Testis (tissue), 3 donors: ENCODE data around the gene MACROD2. TPM values are rescaled to one million over a fixed set of nuclear protein-coding genes. Genes with fewer than 3 reads are reported as not detected.

Source experiments
- DNase-seq: peaks from one replicate; pipeline ENCODE4 v3.0.0-alpha.2; 2019
- H3K27ac ChIP-seq, 2 donors: fragments of 200-600 bp; sonication (generic); one replicate each; pipeline ENCODE4 v1.5.1; 2019
- H3K27me3 ChIP-seq: fragments of 200-600 bp; sonication (generic); one replicate; pipeline ENCODE4 v1.5.1; 2019
- H3K36me3 ChIP-seq: fragments of 200-600 bp; sonication (generic); one replicate; pipeline ENCODE4 v1.5.1; 2017; ENCODE audit warnings: low read depth; ENCODE audit errors: missing control alignments
- H3K4me1 ChIP-seq: fragments of 200-600 bp; sonication (generic); one replicate; pipeline ENCODE4 v1.5.1; 2019
- H3K4me3 ChIP-seq, 2 donors: fragments of 200-600 bp; sonication (generic); one replicate each; pipeline ENCODE4 v1.5.1; 2017 to 2019
- H3K9me3 ChIP-seq: fragments of 200-600 bp; sonication (generic); one replicate; pipeline ENCODE4 v1.5.1; 2017
- POLR2A ChIP-seq: fragments of 450-650 bp; IDR thresholded peaks from one replicate; pipeline ENCODE4 v1.6.1; 2017; ENCODE audit warnings: antibody characterized with exemption, mild to moderate bottlenecking, moderate library complexity
- WGBS, 2 donors: methylation state at CpG; one replicate each; pipeline ENCODE4 v1.1.5; 2018; 5-methylcytosine and 5-hydroxymethylcytosine counted together
- intact Hi-C: fragments of 100-400 bp; cut with DNase I; formaldehyde crosslinking; loops from one replicate; pipeline ENCODE4 v1.15.1; 2023; ENCODE audit warnings: low total_unique reads
- polyA plus RNA-seq: library from polyadenylated mRNA; stranded (reverse); fragments of 350-450 nt; fragmentation: Illumina TruSeq; extraction: RNeasy Lipid Tissue Mini Kit (QIAGEN cat#74804); gene quantifications from one replicate; pipeline ENCODE4 v1.2.3, GENCODE V29; 2014; ENCODE audit warnings: low read depth, low replicate concordance; ENCODE audit not compliant: insufficient read depth
- total RNA-seq, 2 donors: library from RNA; depleted of rRNA; stranded (reverse); fragments of >200 nt; gene quantifications; one replicate each; pipeline ENCODE4 v1.2.3, GENCODE V29; 2016
- TF ChIP-seq, protein P1 (sequence below), 3 experiments: fragments of 450-650 bp in 2 of 3; fragments of 200-600 bp in 1 of 3; sonication (generic) in 1 of 3; IDR thresholded peaks; one replicate each; pipeline ENCODE4 v1.5.1; 2016 to 2019; ENCODE audit warnings: antibody characterized with exemption in 3 of 3, mild to moderate bottlenecking in 2 of 3, moderate library complexity in 1 of 3

Gene MACROD2
- total and polyA plus RNA-seq, 3 donors from 2014 or later = 12.6 to 20.6 (median 16.8) TPM

DNA sequence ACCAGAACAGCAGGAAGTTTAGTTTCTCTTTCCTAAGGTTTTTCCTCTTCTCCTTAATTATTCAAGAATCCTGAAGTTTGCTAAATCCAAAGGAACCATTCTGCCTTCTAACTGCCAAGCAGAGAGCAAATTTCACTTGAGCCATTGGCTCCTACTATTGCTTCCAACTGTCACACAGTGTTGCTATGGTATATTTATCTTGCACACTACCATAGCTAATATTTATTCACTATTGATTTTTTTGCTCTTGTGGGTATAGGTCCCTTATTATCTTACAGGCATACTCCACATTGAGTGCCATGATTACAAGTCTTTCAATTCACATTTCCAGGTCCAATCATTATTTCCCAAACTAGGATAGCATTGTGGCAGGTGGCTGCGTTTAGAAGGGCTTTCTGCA, 608.8 kb downstream of the MACROD2 start:
- Histone ChIP-seq H3K27ac (no peak overlapping the region), H3K4me3 (no peak overlapping the region), H3K4me1 (no peaks in the 10 kb centered on the region), H3K36me3 (no peaks in the 10 kb centered on the region), H3K27me3 (no peaks in the 10 kb centered on the region), H3K9me3 (no peaks in the 10 kb centered on the region)
- DNase-seq = no peak
- 94 to 97% methylated on average over 1 of the region's 1 CpG for WGBS, 2 donors
- intact Hi-C loops = no loop called here
- TF ChIP-seq, protein P1, sequence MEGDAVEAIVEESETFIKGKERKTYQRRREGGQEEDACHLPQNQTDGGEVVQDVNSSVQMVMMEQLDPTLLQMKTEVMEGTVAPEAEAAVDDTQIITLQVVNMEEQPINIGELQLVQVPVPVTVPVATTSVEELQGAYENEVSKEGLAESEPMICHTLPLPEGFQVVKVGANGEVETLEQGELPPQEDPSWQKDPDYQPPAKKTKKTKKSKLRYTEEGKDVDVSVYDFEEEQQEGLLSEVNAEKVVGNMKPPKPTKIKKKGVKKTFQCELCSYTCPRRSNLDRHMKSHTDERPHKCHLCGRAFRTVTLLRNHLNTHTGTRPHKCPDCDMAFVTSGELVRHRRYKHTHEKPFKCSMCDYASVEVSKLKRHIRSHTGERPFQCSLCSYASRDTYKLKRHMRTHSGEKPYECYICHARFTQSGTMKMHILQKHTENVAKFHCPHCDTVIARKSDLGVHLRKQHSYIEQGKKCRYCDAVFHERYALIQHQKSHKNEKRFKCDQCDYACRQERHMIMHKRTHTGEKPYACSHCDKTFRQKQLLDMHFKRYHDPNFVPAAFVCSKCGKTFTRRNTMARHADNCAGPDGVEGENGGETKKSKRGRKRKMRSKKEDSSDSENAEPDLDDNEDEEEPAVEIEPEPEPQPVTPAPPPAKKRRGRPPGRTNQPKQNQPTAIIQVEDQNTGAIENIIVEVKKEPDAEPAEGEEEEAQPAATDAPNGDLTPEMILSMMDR (IDR thresholded peaks at IDR 0.05) = no peak
- no peak for TF ChIP-seq POLR2A

DNA sequence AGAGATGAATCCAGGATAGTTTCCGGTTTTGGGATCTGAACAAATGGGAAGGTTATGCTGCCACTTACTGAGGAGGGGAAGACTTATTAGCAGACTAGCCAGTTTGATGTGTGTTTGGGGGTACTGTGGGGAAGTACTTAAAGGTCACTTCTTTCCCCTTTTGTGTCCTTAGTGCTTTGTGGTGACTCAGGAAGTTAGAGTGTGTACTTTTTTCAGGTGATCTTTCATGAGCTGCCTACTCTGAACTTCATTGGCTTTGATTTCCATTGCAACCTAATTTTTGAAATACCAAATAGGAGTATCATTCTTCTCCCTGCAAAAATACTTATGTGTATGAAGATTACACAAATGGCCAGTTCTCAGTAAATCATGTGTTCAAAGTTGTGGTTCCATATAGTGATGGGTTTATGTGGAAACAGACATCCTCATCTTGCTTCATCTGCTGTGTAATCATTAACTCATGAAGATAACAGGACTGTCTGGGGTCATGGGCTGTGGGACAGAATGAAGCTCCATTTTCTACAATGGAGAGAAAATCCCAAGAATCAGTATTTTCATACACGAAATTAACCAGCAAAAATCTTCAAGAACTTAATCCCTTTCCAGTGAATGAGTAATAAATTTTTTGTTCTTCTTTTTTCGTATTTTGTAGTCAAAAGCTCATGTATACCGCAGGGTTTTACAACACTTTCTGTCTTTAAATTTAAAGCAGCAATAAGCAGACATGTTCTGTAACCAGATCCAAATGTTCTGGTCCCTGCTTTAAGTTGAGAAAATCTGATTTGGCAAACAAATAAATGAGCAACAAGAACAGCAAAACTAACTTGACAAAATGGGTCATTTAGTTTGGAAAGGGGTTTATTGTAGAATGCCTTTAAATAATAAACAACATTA, 614.3 kb downstream of the MACROD2 start:
- DNase-seq = no peak
- intact Hi-C loops = no loop called here
- Histone ChIP-seq H3K36me3 (no peaks in the 10 kb centered on the region), H3K9me3 (no peaks in the 10 kb centered on the region), H3K27ac (no peak overlapping the region), H3K4me3 (no peak overlapping the region), H3K27me3 (no peaks in the 10 kb centered on the region), H3K4me1 (no peaks in the 10 kb centered on the region)
- 86 to 90% methylated on average over 4 of the region's 4 CpGs for WGBS, 2 donors
- TF ChIP-seq POLR2A = no peak
- TF ChIP-seq, protein P1 (IDR thresholded peaks at IDR 0.05) = no peak

DNA sequence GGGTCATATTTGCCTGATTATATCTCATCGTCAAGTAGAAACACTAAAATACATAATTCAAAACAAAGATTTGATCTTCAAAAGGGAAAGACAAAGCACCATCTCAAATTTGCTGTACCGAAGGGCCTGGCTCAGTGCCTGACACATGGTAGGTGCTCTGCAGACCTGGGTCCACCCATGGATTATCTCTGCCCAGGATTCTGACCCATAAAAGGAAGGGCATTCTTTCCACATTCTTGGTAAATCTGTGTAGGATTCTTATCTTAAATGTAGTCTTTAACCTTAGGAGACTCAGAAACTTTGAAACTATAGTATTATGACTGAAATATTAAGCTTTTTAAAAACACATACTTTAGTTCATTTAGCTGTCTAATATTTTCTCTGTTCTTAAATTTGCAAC, 616.2 kb downstream of the MACROD2 start:
- Histone ChIP-seq H3K27me3 (no peaks in the 10 kb centered on the region), H3K27ac (no peak overlapping the region), H3K4me3 (no peak overlapping the region), H3K9me3 (no peaks in the 10 kb centered on the region), H3K36me3 (no peaks in the 10 kb centered on the region), H3K4me1 (no peaks in the 10 kb centered on the region)
- no peak for DNase-seq
- intact Hi-C loops = no loop called here
- 90 to 91% methylated on average over 2 of the region's 2 CpGs for WGBS, 2 donors
- TF ChIP-seq POLR2A = no peak
- TF ChIP-seq, protein P1 (IDR thresholded peaks at IDR 0.05) = no peak

DNA sequence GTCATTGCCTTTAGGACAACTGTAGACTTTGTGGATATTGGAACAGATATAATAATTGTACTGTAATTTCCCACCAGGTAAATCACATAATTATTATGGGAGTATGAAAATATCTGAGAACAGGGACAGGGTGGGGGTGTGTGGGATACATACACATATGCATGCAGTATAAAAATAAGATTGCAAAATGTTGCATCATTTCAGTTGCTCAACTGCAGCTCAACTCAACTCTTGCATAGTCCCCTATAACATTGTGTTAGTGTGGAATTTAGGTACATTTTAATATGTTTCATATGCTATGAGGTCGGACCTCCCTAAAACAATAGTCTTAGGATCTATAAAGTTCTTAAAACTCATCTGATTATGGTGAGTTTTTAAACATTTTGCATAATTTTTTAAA, 617.1 kb downstream of the MACROD2 start:
- H3K4me3 ChIP-seq = no peak overlapping the region
- no peak overlapping the region for H3K27ac ChIP-seq
- intact Hi-C loops = no loop called here
- WGBS, 2 donors = 83 to 86% methylated on average over 1 of the region's 1 CpG
- no peaks in the 10 kb centered on the region for H3K9me3 ChIP-seq
- TF ChIP-seq, protein P1 (IDR thresholded peaks at IDR 0.05) = no peak
- TF ChIP-seq POLR2A = no peak
- H3K27me3 ChIP-seq = no peaks in the 10 kb centered on the region
- no peaks in the 10 kb centered on the region for H3K4me1 ChIP-seq
- no peaks in the 10 kb centered on the region for H3K36me3 ChIP-seq
- no peak for DNase-seq

DNA sequence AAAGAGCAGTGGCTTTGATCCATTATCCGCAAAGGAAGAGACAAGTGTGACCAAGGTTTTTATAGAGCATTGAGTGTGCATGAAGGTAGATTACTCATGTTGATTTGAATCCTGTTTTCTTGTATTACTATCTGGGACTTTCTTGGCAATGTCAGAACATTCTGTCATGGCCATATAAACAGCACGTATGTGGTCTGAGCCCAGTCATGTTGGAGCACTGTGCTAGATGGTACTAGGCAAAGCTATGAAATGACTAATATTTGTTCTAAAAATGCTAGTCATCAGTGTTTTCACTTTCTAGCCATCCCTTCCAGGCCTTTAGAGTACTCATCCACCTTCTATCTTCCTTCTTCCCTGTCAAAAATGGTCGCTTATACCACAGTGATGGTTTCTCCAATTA, 620.7 kb downstream of the MACROD2 start:
- Histone ChIP-seq H3K27ac (no peak overlapping the region), H3K4me3 (no peak overlapping the region), H3K36me3 (no peaks in the 10 kb centered on the region), H3K9me3 (no peaks in the 10 kb centered on the region), H3K27me3 (no peaks in the 10 kb centered on the region), H3K4me1 (no peaks in the 10 kb centered on the region)
- TF ChIP-seq, protein P1 (IDR thresholded peaks at IDR 0.05) = no peak
- TF ChIP-seq POLR2A = no peak
- WGBS, 2 donors = 92 to 97% methylated on average over 3 of the region's 3 CpGs
- intact Hi-C loops = no loop called here
- DNase-seq = no peak
